ENCODE measurements around the gene MTERF4. TPM values are rescaled to one million over a fixed set of nuclear protein-coding genes. Genes with fewer than 3 reads are reported as not detected.

Gene MTERF4
- total and polyA plus RNA-seq, 2 of the 8 experiments (the other 6 are each of a cell fraction or from before 2014, with no cell fraction given), result 25.9 to 28.5 TPM

GRCh38 chr2:241066171-241066892 lies 35.8 kb downstream of the MTERF4 start (continued):
- TF ChIP-seq CHD7 (IDR thresholded peaks at IDR 0.05; ENCODE audit: insufficient replicate concordance, low read length), result no peak
- TF ChIP-seq, protein P1, sequence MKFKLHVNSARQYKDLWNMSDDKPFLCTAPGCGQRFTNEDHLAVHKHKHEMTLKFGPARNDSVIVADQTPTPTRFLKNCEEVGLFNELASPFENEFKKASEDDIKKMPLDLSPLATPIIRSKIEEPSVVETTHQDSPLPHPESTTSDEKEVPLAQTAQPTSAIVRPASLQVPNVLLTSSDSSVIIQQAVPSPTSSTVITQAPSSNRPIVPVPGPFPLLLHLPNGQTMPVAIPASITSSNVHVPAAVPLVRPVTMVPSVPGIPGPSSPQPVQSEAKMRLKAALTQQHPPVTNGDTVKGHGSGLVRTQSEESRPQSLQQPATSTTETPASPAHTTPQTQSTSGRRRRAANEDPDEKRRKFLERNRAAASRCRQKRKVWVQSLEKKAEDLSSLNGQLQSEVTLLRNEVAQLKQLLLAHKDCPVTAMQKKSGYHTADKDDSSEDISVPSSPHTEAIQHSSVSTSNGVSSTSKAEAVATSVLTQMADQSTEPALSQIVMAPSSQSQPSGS (IDR thresholded peaks at IDR 0.05; ENCODE audit: low read length), result no peak
- no peak for TF ChIP-seq PHF8 (conservative IDR thresholded peaks at IDR 0.05; ENCODE audit: low read depth, low read length)

Measured in H1 (cell line).